GM21619 (cell line): Measurements from ENCODE around the gene CPPED1.
A peak's percentile ranks its signal among the peaks of the same experiment; 100 is the strongest.
"Not testable (repeated sequence)": the region's sequence is repeated elsewhere in the genome, so short reads cannot be mapped to it uniquely, and the experiment has no call there.

Experiments
- ATAC-seq: cut with Tn5 transposase; IDR thresholded peaks from one replicate; pipeline ENCODE4 v1.9.1; 2021; ENCODE audit not compliant: unreplicated experiment

CPPED1 gene

GRCh38 chr16:12803203-12804093 lies at the start of gene CPPED1:
CPPED1 (minus strand) TSS chr16:12803887; CDS start chr16:12803776, 111 bp downstream.
- peak; percentile 84 for ATAC-seq

GRCh38 chr16:12850186-12850585 lies 46.5 kb upstream of the CPPED1 start:
- ATAC-seq, result no peak

GRCh38 chr16:12846592-12846991 lies 42.9 kb upstream of the CPPED1 start:
- no peak for ATAC-seq

- no peak for ATAC-seq
Observed at GRCh38 chr16:12845282-12845681, 41.6 kb upstream of the CPPED1 start.

- no peak for ATAC-seq
Observed at GRCh38 chr16:12837756-12838155, 34.1 kb upstream of the CPPED1 start.

GRCh38 chr16:12837291-12837690 lies 33.6 kb upstream of the CPPED1 start:
- ATAC-seq, result no peak

- ATAC-seq, result no peak
Observed at GRCh38 chr16:12833926-12834325, 30.2 kb upstream of the CPPED1 start.

- ATAC-seq, result no peak
Observed at GRCh38 chr16:12829096-12829888, 25.6 kb upstream of the CPPED1 start.

- ATAC-seq, result no peak
Observed at GRCh38 chr16:12828206-12828605, 24.5 kb upstream of the CPPED1 start.

- ATAC-seq, result no peak
Observed at GRCh38 chr16:12826559-12826958, 22.9 kb upstream of the CPPED1 start.

- ATAC-seq, result no peak
Observed at GRCh38 chr16:12819126-12820117, 15.7 kb upstream of the CPPED1 start.

GRCh38 chr16:12818326-12818725 lies 14.6 kb upstream of the CPPED1 start:
- no peak for ATAC-seq

GRCh38 chr16:12816791-12817214 lies 13.1 kb upstream of the CPPED1 start:
- not testable (repeated sequence) for ATAC-seq

GRCh38 chr16:12815361-12815760 lies 11.7 kb upstream of the CPPED1 start:
- no peak for ATAC-seq

- not testable (repeated sequence) for ATAC-seq
Observed at GRCh38 chr16:12813734-12814133, 10.0 kb upstream of the CPPED1 start.

- not testable (repeated sequence) for ATAC-seq
Observed at GRCh38 chr16:12813321-12813720, 9.6 kb upstream of the CPPED1 start.

- ATAC-seq, result no peak
Observed at GRCh38 chr16:12811441-12812383, 8.0 kb upstream of the CPPED1 start.

- ATAC-seq, result no peak
Observed at GRCh38 chr16:12805066-12805465, 1.4 kb upstream of the CPPED1 start.

- no peak for ATAC-seq
Observed at GRCh38 chr16:12804395-12804794, 708 bp upstream of the CPPED1 start.

- ATAC-seq, result no peak
Observed at GRCh38 chr16:12802661-12803060, 1.0 kb downstream of the CPPED1 start.
